Measurements from ENCODE around the gene AMPD2.

DNA sequence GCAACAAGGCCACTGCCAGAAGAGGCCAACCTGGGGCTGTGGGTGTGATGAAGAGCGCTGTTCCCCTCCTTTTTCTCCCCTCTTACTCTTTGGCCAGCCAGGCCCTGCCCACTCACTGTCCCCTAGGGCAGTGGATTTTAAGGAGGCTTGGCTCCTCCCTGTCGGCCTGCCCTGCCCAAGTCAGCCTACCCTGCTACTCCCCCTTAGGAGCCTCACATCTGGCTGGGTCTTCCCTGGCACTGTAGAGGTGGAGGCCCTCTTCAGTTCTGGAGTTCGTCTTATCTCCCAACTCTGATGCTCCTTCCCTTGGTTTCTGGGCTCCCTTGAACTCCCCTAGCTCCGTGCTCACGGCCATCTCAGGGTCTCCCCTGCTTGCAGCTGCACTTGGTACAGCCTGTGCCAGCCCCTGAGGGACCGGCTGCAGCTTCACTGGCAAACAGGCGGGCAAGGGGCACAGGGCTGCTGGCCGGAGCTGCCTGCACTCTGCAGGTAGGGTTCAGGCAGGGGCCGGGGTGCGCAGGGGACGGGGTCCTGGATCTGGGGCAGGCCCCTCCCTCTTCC, 4.0 kb downstream of the AMPD2 start:
- no peak for TF ChIP-seq POLR2AphosphoS5 (IDR thresholded peaks at IDR 0.05; ENCODE audit: low read depth, low read length)
- TF ChIP-seq TAF1 (IDR thresholded peaks at IDR 0.05; ENCODE audit: low read depth, low read length): no peak
- TF ChIP-seq POLR2A (IDR thresholded peaks at IDR 0.05; ENCODE audit: low read depth, low read length): no peak
